T-cell (primary cell): ENCODE data around the gene BARHL1. TPM values are rescaled to one million over a fixed set of nuclear protein-coding genes. Genes with fewer than 3 reads are reported as not detected.

Experiments
- ATAC-seq, 4 experiments: fragments of 200-7000 bp in 3 of 4; fragments of 150-1000 bp in 1 of 4; cut with Tn5 transposase; replicated peaks in 1 of 4; 1 replicate in 3 of 4; 2 replicates in 1 of 4; pipeline ENCODE4 v1.10.0; 2021; ENCODE audit warnings: moderate library complexity in 3 of 4, mild to moderate bottlenecking in 2 of 4, moderate number of reproducible peaks in 1 of 4
- CTCF ChIA-PET, 2 donors: fragments of 300-600 bp; sonication (Branson Sonifier 250); formaldehyde crosslinking; loops; one replicate each; lab custom pipeline; 2022; ENCODE audit warnings: antibody characterized with exemption in 2 of 2; lab: Charles Lee
- POLR2A ChIA-PET, 2 donors: fragments of 300-600 bp; sonication (Branson Sonifier 250); formaldehyde crosslinking; loops; one replicate each; lab custom pipeline; 2022; ENCODE audit warnings: antibody characterized with exemption in 2 of 2; lab: Charles Lee
- DNase-seq, 35 experiments: peaks; one replicate each; pipeline versions ENCODE4 v3.0.0 to v3.0.0-alpha.2; 2013 to 2023
- H3K27ac ChIP-seq: one replicate; pipeline ENCODE4 v1.5.1; 2013; ENCODE audit warnings: low read length
- H3K27me3 ChIP-seq, 2 experiments: replicated peaks in 1 of 2; 1 replicate in 1 of 2; 2 replicates in 1 of 2; pipeline versions ENCODE4 v1.6.1 to v1.7.0; 2013; ENCODE audit warnings: low read length in 1 of 2, mixed read lengths in 1 of 2; ENCODE audit not compliant: control insufficient read depth in 2 of 2, insufficient read depth in 2 of 2; ENCODE audit errors: extremely low read depth in 1 of 2
- H3K36me3 ChIP-seq, 2 donors: 1 replicate in 1 of 2; 2 replicates in 1 of 2; pipeline versions ENCODE4 v1.6.1 to v1.7.0; 2013; ENCODE audit warnings: low read length in 1 of 2; ENCODE audit not compliant: control insufficient read depth in 2 of 2, insufficient read depth in 1 of 2; ENCODE audit errors: extremely low read depth in 1 of 2
- H3K4me1 ChIP-seq, 2 experiments: 1 replicate in 1 of 2; 2 replicates in 1 of 2; pipeline versions ENCODE4 v1.6.1 to v1.7.0; 2013; ENCODE audit warnings: low read length in 2 of 2, mixed read lengths in 1 of 2; ENCODE audit not compliant: insufficient read depth in 2 of 2, control insufficient read depth in 1 of 2; ENCODE audit errors: extremely low read depth in 1 of 2
- H3K4me3 ChIP-seq, 2 donors: 1 replicate in 1 of 2; 2 replicates in 1 of 2; pipeline versions ENCODE4 v1.5.1 to v1.7.0; 2013; ENCODE audit warnings: mild to moderate bottlenecking in 2 of 2, low read length in 1 of 2, moderate library complexity in 1 of 2; ENCODE audit not compliant: control insufficient read depth in 1 of 2; ENCODE audit errors: extremely low read depth in 1 of 2
- H3K9me3 ChIP-seq: 2 replicates; pipeline ENCODE4 v1.7.0; 2013
- H3K27ac Mint-ChIP-seq, 2 donors: one replicate each; pipeline ENCODE4 v1.8.0; 2020 to 2021; ENCODE audit warnings: mild to moderate bottlenecking in 2 of 2, mixed read lengths in 2 of 2
- H3K27me3 Mint-ChIP-seq, 2 donors: one replicate each; pipeline ENCODE4 v1.8.0; 2021 to 2022; ENCODE audit warnings: mixed read lengths in 2 of 2
- H3K36me3 Mint-ChIP-seq: one replicate; pipeline ENCODE4 v1.8.0; 2021; ENCODE audit warnings: mixed read lengths
- H3K4me1 Mint-ChIP-seq, 3 donors: one replicate each; pipeline ENCODE4 v1.8.0; 2020 to 2022; ENCODE audit warnings: mixed read lengths in 3 of 3, mild to moderate bottlenecking in 1 of 3
- H3K4me3 Mint-ChIP-seq, 3 donors: one replicate each; pipeline ENCODE4 v1.8.0; 2020 to 2022; ENCODE audit warnings: mild to moderate bottlenecking in 3 of 3, mixed read lengths in 3 of 3, moderate library complexity in 3 of 3
- H3K9me3 Mint-ChIP-seq, 3 donors: one replicate each; pipeline ENCODE4 v1.8.0; 2020 to 2022; ENCODE audit warnings: mixed read lengths in 3 of 3
- WGBS: methylation state at CpG from one replicate; pipeline ENCODE4 v1.1.5; 2013; ENCODE audit warnings: missing lambda C conversion rate; ENCODE audit not compliant: insufficient coverage; 5-methylcytosine and 5-hydroxymethylcytosine counted together
- total RNA-seq, 35 experiments: library from RNA in 6 of 35; stranded (reverse) in 6 of 35; fragments of 120-200 nt in 1 of 35; gene quantifications; one replicate each; pipeline versions ENCODE4 v1.2.1 to v1.2.4 and lab custom pipeline; 2013 to 2026

The BARHL1 gene
- total RNA-seq, 5 donors from 2014 or later (not counting 1 experiment from before 2014, with no cell fraction given), result not detected

GRCh38 chr9:132547052-132547431 is 35.4 kb upstream of the BARHL1 start:
- no peak overlapping the region for H3K27ac Mint-ChIP-seq
- H3K27me3 Mint-ChIP-seq, result peaks cover 14 to 24% of the 10 kb centered on the region in 2 donors
- no peaks in the 10 kb centered on the region for H3K9me3 ChIP-seq
- ChIA-PET POLR2A (no interaction called here), CTCF (no interaction called here)
- WGBS, result 52% methylated on average over 4 of the region's 7 CpGs
- H3K36me3 Mint-ChIP-seq, result no peaks in the 10 kb centered on the region
- peaks cover 0 to 5% of the 10 kb centered on the region in 2 experiments for H3K4me1 ChIP-seq
- ATAC-seq (no peak), DNase-seq (no peak)
- no peaks in the 10 kb centered on the region for H3K36me3 ChIP-seq
- H3K4me3 ChIP-seq, result no peak overlapping the region
- no peaks in the 10 kb centered on the region for H3K9me3 Mint-ChIP-seq
- H3K27ac ChIP-seq, result no peak overlapping the region
- H3K27me3 ChIP-seq, result peaks cover 0 to 43% of the 10 kb centered on the region in 2 experiments
- no peaks in the 10 kb centered on the region for H3K4me1 Mint-ChIP-seq
- no peak overlapping the region for H3K4me3 Mint-ChIP-seq

GRCh38 chr9:132547436-132547835 is 35.0 kb upstream of the BARHL1 start:
- no peak overlapping the region for H3K4me3 ChIP-seq
- H3K4me1 ChIP-seq, result peaks cover 0 to 5% of the 10 kb centered on the region in 2 experiments
- DNase-seq (no peak), ATAC-seq (no peak)
- ChIA-PET CTCF (no interaction called here), POLR2A (no interaction called here)
- Mint-ChIP-seq H3K36me3 (no peaks in the 10 kb centered on the region), H3K4me3 (no peak overlapping the region), H3K27me3 (peaks cover 14 to 24% of the 10 kb centered on the region in 2 donors), H3K27ac (no peak overlapping the region), H3K9me3 (no peaks in the 10 kb centered on the region), H3K4me1 (no peaks in the 10 kb centered on the region)
- H3K27me3 ChIP-seq, result peaks cover 0 to 46% of the 10 kb centered on the region in 2 experiments
- no peaks in the 10 kb centered on the region for H3K9me3 ChIP-seq
- H3K27ac ChIP-seq, result no peak overlapping the region
- WGBS, result 93% methylated on average over 13 of the region's 13 CpGs
- no peaks in the 10 kb centered on the region for H3K36me3 ChIP-seq

- Mint-ChIP-seq H3K4me1 (no peaks in the 10 kb centered on the region), H3K36me3 (no peaks in the 10 kb centered on the region), H3K27ac (no peak overlapping the region), H3K27me3 (peaks cover 14 to 24% of the 10 kb centered on the region in 2 donors), H3K4me3 (no peak overlapping the region), H3K9me3 (no peaks in the 10 kb centered on the region)
- DNase-seq (no peak), ATAC-seq (no peak)
- Histone ChIP-seq H3K27me3 (peaks cover 0 to 46% of the 10 kb centered on the region in 2 experiments), H3K4me1 (peaks cover 0 to 5% of the 10 kb centered on the region in 2 experiments), H3K9me3 (no peaks in the 10 kb centered on the region), H3K4me3 (no peak overlapping the region), H3K36me3 (no peaks in the 10 kb centered on the region), H3K27ac (no peak overlapping the region)
- ChIA-PET CTCF (no interaction called here), POLR2A (no interaction called here)
- WGBS, result 88% methylated on average over 6 of the region's 21 CpGs
Observed at GRCh38 chr9:132547976-132548730, 34.3 kb upstream of the BARHL1 start.

GRCh38 chr9:132548751-132549640 is 33.4 kb upstream of the BARHL1 start:
- Histone ChIP-seq H3K9me3 (no peaks in the 10 kb centered on the region), H3K36me3 (no peaks in the 10 kb centered on the region), H3K4me1 (peaks cover 0 to 5% of the 10 kb centered on the region in 2 experiments), H3K27ac (no peak overlapping the region), H3K4me3 (no peak overlapping the region), H3K27me3 (peaks cover 0 to 42% of the 10 kb centered on the region in 2 experiments)
- DNase-seq, result no peak
- WGBS, result 68% methylated on average over 9 of the region's 17 CpGs
- Mint-ChIP-seq H3K9me3 (no peaks in the 10 kb centered on the region), H3K27me3 (peaks cover 14 to 24% of the 10 kb centered on the region in 2 donors), H3K4me1 (no peaks in the 10 kb centered on the region), H3K27ac (no peak overlapping the region), H3K4me3 (no peak overlapping the region), H3K36me3 (no peaks in the 10 kb centered on the region)
- ChIA-PET POLR2A (no interaction called here), CTCF (no interaction called here)
- ATAC-seq, result no peak

GRCh38 chr9:132551556-132551955 is 30.9 kb upstream of the BARHL1 start:
- Mint-ChIP-seq H3K4me1 (no peaks in the 10 kb centered on the region), H3K9me3 (no peaks in the 10 kb centered on the region), H3K36me3 (no peaks in the 10 kb centered on the region), H3K4me3 (no peak overlapping the region), H3K27me3 (peaks cover 18 to 22% of the 10 kb centered on the region in 2 donors), H3K27ac (no peak overlapping the region)
- ChIA-PET POLR2A (no interaction called here), CTCF (interaction anchor here in 1 of 2 donors (0.9 kb wide), 1 partner anchor 16 kb away, joined by 5 read pairs; no protein-coding TSS in a partner anchor)
- H3K36me3 ChIP-seq, result no peaks in the 10 kb centered on the region
- H3K9me3 ChIP-seq, result no peaks in the 10 kb centered on the region
- DNase-seq (no peak), ATAC-seq (no peak)
- H3K4me3 ChIP-seq, result no peak overlapping the region
- H3K27ac ChIP-seq, result no peak overlapping the region
- H3K4me1 ChIP-seq, result no peaks in the 10 kb centered on the region
- H3K27me3 ChIP-seq, result peaks cover 0 to 32% of the 10 kb centered on the region in 2 experiments
- WGBS, result 70% methylated on average over 2 of the region's 13 CpGs

GRCh38 chr9:132552041-132552440 is 30.4 kb upstream of the BARHL1 start:
- CTCF ChIA-PET, result interaction anchor here in 1 of 2 donors (0.9 kb wide), 1 partner anchor 16 kb away, joined by 5 read pairs; no protein-coding TSS in a partner anchor

More at GRCh38 chr9:132552041-132552440, 30.4 kb upstream of the BARHL1 start:
- Histone ChIP-seq H3K36me3 (no peaks in the 10 kb centered on the region), H3K9me3 (no peaks in the 10 kb centered on the region), H3K4me3 (no peak overlapping the region), H3K27ac (no peak overlapping the region), H3K27me3 (peaks cover 0 to 30% of the 10 kb centered on the region in 2 experiments), H3K4me1 (no peaks in the 10 kb centered on the region)
- no peaks in the 10 kb centered on the region for H3K4me1 Mint-ChIP-seq
- no peak overlapping the region for H3K4me3 Mint-ChIP-seq
- ATAC-seq (no peak), DNase-seq (no peak)
- no peaks in the 10 kb centered on the region for H3K36me3 Mint-ChIP-seq
- 86% methylated on average over 12 of the region's 12 CpGs for WGBS
- H3K27ac Mint-ChIP-seq, result no peak overlapping the region
- POLR2A ChIA-PET, result no interaction called here
- peaks cover 21 to 22% of the 10 kb centered on the region in 2 donors for H3K27me3 Mint-ChIP-seq
- H3K9me3 Mint-ChIP-seq, result no peaks in the 10 kb centered on the region
